GM13976 (cell line): ENCODE results near the gene C1QB.
"Not testable (repeated sequence)": the region's sequence is repeated elsewhere in the genome, so short reads cannot be mapped to it uniquely, and the experiment has no call there.

ENCODE experiments used
- DNase-seq: peaks from one replicate; pipeline ENCODE4 v3.0.0; 2012; ENCODE audit warnings: low spot score
- in situ Hi-C: fragments of 300-500 bp; cut with MboI; formaldehyde crosslinking; loops from one replicate; pipeline ENCODE4 v1.12.0; 2022; ENCODE audit warnings: low sequenced_read_pairs, mixed read lengths, inconsistent platforms; ENCODE audit not compliant: unreplicated experiment
- TF ChIP-seq, protein P1 (sequence below): IDR thresholded peaks from 2 replicates; pipeline ENCODE4 v1.5.1; 2012; ENCODE audit warnings: borderline replicate concordance, mild to moderate bottlenecking; ENCODE audit not compliant: insufficient read depth; ENCODE audit errors: extremely low read depth, missing control alignments, control extremely low read depth

The C1QB gene

DNA sequence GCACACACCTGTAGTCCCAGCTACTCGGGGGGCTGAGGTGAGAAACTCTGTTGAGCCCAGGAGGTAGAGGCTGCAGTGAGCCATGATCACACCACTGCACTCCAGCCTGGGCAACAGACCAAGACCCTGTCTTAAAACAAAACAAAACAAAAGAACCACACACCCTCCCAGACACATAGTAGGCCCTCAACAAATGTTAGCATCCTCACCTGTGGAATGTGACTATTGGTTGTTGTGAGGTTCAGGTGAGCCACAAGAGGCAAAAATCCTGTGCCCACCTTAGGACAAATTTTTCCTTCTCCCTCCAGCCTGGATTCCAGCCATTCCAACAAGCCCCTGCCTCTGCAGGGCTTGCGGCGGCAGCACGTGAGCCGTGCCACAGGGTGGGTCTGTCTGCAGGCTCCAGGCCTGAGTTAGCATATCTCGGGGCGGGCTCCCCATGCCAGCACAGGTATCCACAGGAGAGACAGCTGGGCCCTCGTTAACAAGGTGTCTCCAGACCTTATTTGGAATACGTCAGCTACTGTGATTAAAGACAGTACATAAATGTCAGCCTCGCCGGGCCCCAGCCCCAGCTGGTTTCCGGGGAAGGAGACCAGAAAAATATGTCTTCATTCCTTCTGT is 17.4 kb downstream of the C1QB start:
- DNase-seq, result no peak
- TF ChIP-seq, protein P1, sequence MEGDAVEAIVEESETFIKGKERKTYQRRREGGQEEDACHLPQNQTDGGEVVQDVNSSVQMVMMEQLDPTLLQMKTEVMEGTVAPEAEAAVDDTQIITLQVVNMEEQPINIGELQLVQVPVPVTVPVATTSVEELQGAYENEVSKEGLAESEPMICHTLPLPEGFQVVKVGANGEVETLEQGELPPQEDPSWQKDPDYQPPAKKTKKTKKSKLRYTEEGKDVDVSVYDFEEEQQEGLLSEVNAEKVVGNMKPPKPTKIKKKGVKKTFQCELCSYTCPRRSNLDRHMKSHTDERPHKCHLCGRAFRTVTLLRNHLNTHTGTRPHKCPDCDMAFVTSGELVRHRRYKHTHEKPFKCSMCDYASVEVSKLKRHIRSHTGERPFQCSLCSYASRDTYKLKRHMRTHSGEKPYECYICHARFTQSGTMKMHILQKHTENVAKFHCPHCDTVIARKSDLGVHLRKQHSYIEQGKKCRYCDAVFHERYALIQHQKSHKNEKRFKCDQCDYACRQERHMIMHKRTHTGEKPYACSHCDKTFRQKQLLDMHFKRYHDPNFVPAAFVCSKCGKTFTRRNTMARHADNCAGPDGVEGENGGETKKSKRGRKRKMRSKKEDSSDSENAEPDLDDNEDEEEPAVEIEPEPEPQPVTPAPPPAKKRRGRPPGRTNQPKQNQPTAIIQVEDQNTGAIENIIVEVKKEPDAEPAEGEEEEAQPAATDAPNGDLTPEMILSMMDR, result no peak
- in situ Hi-C loops, result no loop called here

DNA sequence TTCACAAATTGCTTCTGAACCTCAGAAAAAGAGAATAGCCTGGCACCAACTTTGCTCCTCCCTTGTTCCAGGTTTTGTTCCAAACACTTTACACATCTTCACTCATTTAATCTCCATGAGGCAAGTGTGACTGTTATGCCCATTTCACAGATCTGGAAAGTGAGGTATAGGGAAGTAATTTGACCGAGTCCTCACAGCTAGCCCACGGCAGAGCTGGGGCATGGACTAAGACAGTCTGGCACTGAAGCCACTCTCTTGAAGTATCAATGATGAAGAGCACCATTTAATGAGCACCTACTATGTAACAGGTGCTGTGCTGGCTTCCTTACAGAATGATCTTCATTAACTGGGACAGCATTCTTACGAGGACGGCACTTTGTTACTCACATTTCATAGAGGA is 19.0 kb downstream of the C1QB start:
- in situ Hi-C loops, result no loop called here
- no peak for DNase-seq
- TF ChIP-seq, protein P1, result no peak

DNA sequence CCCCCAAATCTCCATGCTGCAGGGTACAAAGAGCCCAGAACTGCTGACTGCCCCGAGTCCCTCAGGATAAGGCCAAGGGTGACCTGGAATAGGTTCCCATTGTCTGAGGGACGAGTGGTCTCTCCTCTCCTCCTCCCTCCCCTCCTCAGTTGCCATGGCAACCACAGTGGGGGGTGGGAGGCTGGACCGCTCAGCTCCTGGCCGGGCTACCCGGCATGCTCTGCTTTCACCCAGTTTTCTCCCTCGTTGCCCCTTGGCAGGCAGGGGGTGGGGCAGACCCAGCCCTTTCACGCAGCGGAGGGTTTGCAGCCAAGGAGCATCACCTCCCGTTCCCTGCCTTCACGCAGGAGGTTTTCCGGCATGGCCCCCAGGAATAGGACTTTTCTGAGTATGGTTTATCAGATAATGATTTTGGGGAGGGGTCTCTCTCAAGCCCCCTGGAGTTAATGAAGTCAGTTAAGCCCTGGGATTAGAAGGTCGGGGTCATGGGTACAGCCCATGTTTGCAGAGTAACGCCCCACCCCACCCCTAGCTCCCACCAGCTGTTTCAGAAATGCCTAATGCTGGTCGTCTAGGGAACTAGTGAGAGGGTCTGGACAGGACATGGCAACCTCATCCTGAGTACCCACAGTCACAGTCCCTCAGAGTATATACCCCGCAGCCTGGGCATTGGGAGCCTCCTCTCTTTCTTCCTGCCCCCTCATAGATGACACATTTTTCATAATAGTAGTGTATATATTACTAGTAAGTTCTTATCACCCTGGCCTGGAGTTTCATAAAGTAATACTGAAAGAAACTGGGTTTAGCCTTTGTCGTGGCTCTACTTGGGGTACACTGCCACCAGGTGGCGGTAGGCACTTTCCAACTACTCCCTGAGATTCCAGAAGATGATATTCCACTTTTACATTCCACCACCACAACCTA is 20.7 kb downstream of the C1QB start:
- DNase-seq, result peak; percentile 66
- in situ Hi-C loops, result no loop called here
- TF ChIP-seq, protein P1, result peak; percentile 60

DNA sequence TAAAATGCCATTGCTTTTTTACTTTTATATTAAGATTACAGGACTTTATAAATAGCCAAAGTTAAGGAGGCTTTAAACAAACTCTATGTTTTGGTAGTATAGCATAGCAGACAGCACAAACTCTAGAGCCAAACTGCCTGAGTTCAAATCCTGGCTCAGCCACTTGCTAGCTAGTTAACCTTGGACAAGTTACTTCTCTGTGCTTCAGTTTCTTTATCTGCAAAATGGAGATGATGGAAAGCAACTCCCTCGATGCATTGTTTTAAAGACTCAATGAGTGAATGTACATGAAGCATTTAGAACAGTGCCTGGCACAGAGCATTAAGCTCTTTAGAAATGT is 21.3 kb downstream of the C1QB start:
- TF ChIP-seq, protein P1, result no peak
- in situ Hi-C loops, result no loop called here

DNA sequence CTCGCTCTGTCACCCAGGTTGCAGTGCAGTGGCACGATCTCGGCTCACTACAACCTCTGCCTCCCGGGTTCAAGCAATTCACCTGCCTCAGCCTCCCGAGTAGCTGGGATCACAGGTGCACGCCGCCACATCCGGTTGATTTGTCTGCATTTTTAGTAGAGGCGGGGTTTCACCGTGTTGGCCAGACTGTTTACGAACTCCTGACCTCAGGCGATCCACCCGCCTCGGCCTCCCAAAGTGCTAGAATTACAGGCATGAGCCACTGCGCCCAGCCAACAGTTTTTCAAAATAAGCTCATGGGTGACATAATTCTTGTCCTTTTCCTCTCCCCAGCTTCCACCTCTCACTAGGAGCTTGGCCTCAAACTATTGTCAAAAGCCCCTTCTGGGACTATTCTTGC is 23.1 kb downstream of the C1QB start:
- DNase-seq, in situ Hi-C loops: not testable (repeated sequence)

More for the DNA sequence above, 21.3 kb downstream of the C1QB start:
- DNase-seq, result no peak

DNA sequence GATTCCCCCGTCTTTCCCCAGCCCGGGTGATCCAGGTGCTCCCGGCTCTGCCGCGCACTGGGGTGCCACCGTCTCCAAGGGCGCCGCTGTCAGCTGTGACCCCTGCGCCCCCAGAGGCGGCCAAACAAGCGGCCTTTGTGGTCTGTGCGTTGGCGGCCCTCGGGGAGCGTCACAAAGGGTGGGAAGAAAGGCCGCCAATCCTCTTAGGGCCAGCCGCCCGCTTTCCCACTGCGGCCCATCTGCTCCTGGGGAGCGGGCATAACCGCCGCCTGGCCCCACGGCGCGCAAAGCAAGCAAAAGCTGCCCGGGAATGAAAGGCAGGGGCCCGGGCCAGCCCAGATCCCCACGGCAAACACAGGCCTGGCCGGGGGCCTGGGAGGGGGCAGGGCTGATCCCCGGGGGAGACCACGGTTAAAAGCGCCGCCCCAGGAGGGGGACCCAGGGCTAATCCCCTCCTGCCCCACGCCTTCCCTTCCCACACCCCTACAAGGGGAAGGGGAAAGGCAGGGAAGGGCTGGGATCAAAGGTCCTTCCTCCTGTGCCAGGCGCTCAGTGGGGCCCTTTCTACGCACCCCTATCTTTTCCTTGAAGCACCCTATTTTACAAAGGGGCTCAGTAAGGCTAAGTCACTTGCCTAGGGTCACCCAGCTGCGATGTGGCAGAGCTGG is 24.0 kb downstream of the C1QB start:
- in situ Hi-C loops, result no loop called here
- TF ChIP-seq, protein P1, result no peak
- no peak for DNase-seq
